ENCODE data around the gene STX5. TPM values are rescaled to one million over a fixed set of nuclear protein-coding genes. Genes with fewer than 3 reads are reported as not detected.

STX5 gene
- polyA plus RNA-seq, 2 of the 4 experiments (the other 2 are of a cell fraction): 19.5 to 32.3 TPM

DNA sequence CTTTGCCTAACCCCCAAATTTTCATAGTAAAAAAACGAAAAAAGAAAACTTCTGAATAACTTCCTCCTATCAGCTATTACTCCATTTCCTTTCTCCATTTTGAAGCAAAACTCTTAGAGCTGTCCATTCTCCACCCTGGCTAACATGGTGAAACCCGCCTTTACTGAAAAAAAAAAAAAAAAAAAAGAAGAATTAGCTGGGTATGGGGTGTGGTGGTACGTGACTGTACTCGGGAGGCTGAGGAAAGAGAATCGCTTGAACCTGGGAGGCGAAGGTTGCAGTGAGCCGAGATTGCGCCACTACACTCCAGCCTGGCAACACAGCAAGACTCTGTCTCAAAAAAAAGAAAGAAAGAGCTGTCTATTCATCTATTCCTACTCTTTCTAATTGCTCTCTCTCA, 15.3 kb downstream of the STX5 start:
- ATAC-seq (no peak), DNase-seq (ENCODE audit: low read depth in 1 of 2, low spot score in 1 of 2) (no peak), FAIRE-seq (no peak)
- ChIA-PET CTCF (interaction anchor here (1.0 to 3.4 kb wide), 3 partner anchors 10 to 29 kb away, joined by 3 to 17 read pairs (median 14); partner anchors contain the start of gene TMEM179B), POLR2A (interaction anchor here (1.2 kb wide), 1 partner anchor 15 kb away, joined by 3 read pairs; the partner anchor contains the start of gene STX5)
- 91% methylated on average over 8 of the region's 8 CpGs for WGBS (ENCODE audit: missing lambda C conversion rate)
- TF ChIP-seq HES2 (IDR thresholded peaks at IDR 0.05) (no peak), HDAC2 (IDR thresholded peaks at IDR 0.05) (no peak), KDM5A (IDR thresholded peaks at IDR 0.05) (no peak), JUNB (IDR thresholded peaks at IDR 0.05) (no peak), FOXS1 (CRISPR knock-in tag; IDR thresholded peaks at IDR 0.05) (no peak), CEBPB (IDR thresholded peaks at IDR 0.05) (no peak), EHMT2 (IDR thresholded peaks at IDR 0.05; ENCODE audit: low read depth) (no peak), NR3C1 (IDR thresholded peaks at IDR 0.05) (no peak), EHF (CRISPR knock-in tag; IDR thresholded peaks at IDR 0.05) (no peak), ZC3H11A (IDR thresholded peaks at IDR 0.05) (no peak), CHD2 (IDR thresholded peaks at IDR 0.05; ENCODE audit: low read length, partially characterized antibody) (no peak), SMC3 (IDR thresholded peaks at IDR 0.05) (no peak), HOXB5 (CRISPR knock-in tag; IDR thresholded peaks at IDR 0.05) (no peak), ZFP36 (IDR thresholded peaks at IDR 0.05; ENCODE audit: borderline replicate concordance, partially characterized antibody) (no peak), EP300 (IDR thresholded peaks at IDR 0.05) (no peak), HOXB13 (CRISPR knock-in tag; IDR thresholded peaks at IDR 0.05; ENCODE audit: low read depth) (no peak), POLR2A (IDR thresholded peaks at IDR 0.05; ENCODE audit: low read length) (no peak), ZNF302 (CRISPR knock-in tag; IDR thresholded peaks at IDR 0.05) (no peak)
- TF ChIP-seq, protein P1, sequence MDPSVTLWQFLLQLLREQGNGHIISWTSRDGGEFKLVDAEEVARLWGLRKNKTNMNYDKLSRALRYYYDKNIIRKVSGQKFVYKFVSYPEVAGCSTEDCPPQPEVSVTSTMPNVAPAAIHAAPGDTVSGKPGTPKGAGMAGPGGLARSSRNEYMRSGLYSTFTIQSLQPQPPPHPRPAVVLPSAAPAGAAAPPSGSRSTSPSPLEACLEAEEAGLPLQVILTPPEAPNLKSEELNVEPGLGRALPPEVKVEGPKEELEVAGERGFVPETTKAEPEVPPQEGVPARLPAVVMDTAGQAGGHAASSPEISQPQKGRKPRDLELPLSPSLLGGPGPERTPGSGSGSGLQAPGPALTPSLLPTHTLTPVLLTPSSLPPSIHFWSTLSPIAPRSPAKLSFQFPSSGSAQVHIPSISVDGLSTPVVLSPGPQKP (IDR thresholded peaks at IDR 0.05; ENCODE audit: low read depth, low read length): no peak
- H3K9me3 ChIP-seq: no peaks in the 10 kb centered on the region
- no peak overlapping the region for H3K4me3 ChIP-seq
- no peak overlapping the region for H3K27ac ChIP-seq
- H3K4me2 ChIP-seq: no peak overlapping the region
- H3K4me1 ChIP-seq: no peaks in the 10 kb centered on the region

- POLR2A ChIA-PET: interaction anchor here (1.8 kb wide), 1 partner anchor 20 kb away, joined by 9 read pairs; the partner anchor contains the start of gene STX5
- CTCF ChIA-PET: interaction anchor here (1.1 to 1.8 kb wide), 3 partner anchors 14 to 200 kb away, joined by 3 to 4 read pairs (median 4); no protein-coding TSS in a partner anchor
- Histone ChIP-seq H3K4me1 (no peaks in the 10 kb centered on the region; the same call in 2 of the 3 replicates), H3K4me2 (no peak overlapping the region), H3K4me3 (no peak overlapping the region), H3K27ac (no peak overlapping the region), H3K9me3 (no peaks in the 10 kb centered on the region)
- 46% methylated on average over 2 of the region's 2 CpGs for WGBS (ENCODE audit: missing lambda C conversion rate)
- FAIRE-seq (no peak), ATAC-seq (peak; percentile 36 to 55; a peak in 5 of 6 replicates), DNase-seq (ENCODE audit: low read depth in 1 of 2, low spot score in 1 of 2) (no peak)
- no peak for TF ChIP-seq EP300 (IDR thresholded peaks at IDR 0.05)
- TF ChIP-seq EHMT2 (IDR thresholded peaks at IDR 0.05; ENCODE audit: low read depth): no peak
- TF ChIP-seq NR3C1 (IDR thresholded peaks at IDR 0.05): no peak
- no peak for TF ChIP-seq FOSL2 (IDR thresholded peaks at IDR 0.05)
- TF ChIP-seq FOSL2 (CRISPR knock-in tag; IDR thresholded peaks at IDR 0.05): no peak
- no peak for TF ChIP-seq KDM1A (IDR thresholded peaks at IDR 0.05; ENCODE audit: low read depth)
- no peak for TF ChIP-seq POLR2A (IDR thresholded peaks at IDR 0.05; ENCODE audit: low read length)
- no peak for TF ChIP-seq CEBPB (IDR thresholded peaks at IDR 0.05)
- TF ChIP-seq KDM5A (IDR thresholded peaks at IDR 0.05): no peak
- TF ChIP-seq, protein P2, sequence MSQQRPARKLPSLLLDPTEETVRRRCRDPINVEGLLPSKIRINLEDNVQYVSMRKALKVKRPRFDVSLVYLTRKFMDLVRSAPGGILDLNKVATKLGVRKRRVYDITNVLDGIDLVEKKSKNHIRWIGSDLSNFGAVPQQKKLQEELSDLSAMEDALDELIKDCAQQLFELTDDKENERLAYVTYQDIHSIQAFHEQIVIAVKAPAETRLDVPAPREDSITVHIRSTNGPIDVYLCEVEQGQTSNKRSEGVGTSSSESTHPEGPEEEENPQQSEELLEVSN (IDR thresholded peaks at IDR 0.05; ENCODE audit: borderline replicate concordance, low read depth): no peak
- no peak for TF ChIP-seq HEYL (CRISPR knock-in tag; IDR thresholded peaks at IDR 0.05)
- TF ChIP-seq RARB (CRISPR knock-in tag; IDR thresholded peaks at IDR 0.05): no peak
- no peak for TF ChIP-seq EHF (CRISPR knock-in tag; IDR thresholded peaks at IDR 0.05)
These were observed 20.2 kb downstream of the STX5 start for GRCh38 chr11:62811659-62812058.

All from A549 (cell line).